Inflammatory macrophage treated with lipopolysaccharide for 1 hour (primary cell): Measurements from ENCODE around the gene PTPRN2.

Experiments used
- DNase-seq, 2 donors: peaks; one replicate each; pipeline ENCODE4 v3.0.0-alpha.2; 2020 to 2022

Gene PTPRN2

DNA sequence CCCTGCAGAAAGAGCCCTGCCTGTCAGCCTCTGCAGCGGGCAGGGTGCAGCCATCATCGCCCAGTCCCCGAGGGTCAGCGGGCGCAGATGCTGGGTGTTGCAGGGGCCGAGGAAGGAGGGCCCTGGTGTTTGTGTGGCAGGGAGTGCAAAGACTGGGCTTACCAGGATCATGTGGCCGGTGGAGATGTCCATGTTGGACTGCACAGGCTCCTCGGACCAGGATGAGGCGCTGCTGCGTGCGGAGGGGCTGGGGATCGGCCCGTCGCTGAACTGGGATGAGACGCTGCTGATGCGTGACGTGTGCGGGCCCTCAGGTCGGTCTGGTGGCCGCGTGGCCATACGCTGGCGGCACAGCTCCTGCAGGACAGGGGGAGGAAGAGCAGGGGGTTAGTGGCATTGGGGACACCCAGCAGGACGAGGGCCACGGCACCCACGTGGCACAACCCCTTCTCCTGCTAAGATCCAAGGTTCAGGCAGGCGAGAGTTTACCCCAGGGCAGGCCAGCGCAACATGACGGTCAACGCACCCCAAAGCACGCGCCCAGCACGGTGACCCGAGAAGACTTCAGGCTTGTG lies 931.3 kb downstream of the PTPRN2 start:
- no peak for DNase-seq

DNA sequence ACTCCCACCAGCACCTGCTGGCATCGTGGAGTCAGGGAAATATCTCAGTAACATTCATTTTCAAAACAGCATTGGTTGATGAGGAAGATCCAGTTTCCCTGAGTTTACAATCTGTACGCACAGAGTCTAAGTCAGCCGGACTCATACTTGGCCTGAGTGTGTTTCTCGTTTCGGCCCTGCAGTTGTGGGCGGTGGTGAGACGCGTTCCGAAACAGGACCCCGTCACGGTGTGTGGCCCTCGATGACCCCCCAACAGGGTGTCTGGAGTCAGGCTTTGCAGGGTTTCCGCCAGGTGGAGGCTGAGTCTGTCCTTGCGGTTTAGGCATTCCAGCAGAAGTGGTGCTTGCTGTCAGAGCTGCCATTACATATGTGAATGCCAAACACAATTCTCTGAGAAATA lies 933.3 kb downstream of the PTPRN2 start:
- no peak for DNase-seq

DNA sequence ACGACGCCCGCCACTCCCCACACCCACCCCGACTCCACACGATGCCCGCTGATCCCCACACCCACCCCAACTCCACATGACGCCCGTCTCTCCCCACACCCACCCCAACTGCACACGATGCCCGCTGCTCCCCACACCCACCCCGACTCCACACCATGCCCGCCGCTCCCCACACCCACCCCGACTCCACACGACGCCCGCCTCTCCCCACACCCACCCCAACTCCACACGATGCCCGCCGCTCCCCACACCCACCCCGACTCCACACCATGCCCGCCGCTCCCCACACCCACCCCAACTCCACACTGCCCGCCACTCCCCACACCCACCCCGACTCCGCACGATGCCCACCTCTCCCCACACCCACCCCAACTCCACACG lies 933.8 kb downstream of the PTPRN2 start:
- DNase-seq, result no peak

DNA sequence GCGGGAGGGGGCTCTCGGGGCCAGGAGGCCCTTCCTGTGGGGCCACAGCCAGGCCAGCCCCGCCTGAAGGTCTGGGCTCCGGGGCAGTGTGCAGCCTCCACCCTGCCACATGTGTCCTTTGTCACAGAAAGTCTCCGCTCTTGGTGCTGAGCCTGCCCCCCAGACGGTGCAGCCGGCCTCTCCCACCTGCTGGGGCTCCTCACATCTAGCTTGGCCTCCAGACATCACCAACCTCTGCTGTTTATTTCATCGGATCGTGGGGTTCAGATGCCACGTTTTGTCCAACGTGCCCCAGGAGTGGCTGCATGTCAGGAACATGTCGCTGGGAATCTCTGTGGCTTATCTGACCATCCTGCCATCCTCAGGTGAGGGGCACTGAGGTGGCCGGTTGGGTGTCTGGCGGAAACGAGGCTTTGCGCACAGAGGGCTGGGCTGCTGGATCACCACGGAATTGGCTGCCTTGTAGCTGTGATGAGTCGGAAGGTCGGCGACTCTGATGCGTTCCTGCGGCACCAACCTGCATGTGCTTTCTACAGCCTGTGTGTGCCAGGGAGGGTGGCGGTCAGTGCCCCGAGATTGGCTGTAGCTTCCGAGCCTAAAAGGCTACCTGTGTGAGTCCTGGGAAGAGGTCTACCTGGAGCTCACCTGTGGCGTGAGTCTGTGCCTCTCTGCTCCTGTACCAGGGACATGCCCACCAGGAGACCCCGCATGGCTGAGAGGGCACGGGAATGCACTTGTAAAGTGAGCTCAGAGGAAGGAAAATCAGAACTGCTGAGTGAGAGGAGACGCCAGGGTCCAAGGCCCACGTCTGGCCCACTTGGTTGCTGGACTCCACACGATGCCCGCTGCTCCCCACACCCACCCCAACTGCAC lies 934.4 kb downstream of the PTPRN2 start:
- DNase-seq, result no peak

DNA sequence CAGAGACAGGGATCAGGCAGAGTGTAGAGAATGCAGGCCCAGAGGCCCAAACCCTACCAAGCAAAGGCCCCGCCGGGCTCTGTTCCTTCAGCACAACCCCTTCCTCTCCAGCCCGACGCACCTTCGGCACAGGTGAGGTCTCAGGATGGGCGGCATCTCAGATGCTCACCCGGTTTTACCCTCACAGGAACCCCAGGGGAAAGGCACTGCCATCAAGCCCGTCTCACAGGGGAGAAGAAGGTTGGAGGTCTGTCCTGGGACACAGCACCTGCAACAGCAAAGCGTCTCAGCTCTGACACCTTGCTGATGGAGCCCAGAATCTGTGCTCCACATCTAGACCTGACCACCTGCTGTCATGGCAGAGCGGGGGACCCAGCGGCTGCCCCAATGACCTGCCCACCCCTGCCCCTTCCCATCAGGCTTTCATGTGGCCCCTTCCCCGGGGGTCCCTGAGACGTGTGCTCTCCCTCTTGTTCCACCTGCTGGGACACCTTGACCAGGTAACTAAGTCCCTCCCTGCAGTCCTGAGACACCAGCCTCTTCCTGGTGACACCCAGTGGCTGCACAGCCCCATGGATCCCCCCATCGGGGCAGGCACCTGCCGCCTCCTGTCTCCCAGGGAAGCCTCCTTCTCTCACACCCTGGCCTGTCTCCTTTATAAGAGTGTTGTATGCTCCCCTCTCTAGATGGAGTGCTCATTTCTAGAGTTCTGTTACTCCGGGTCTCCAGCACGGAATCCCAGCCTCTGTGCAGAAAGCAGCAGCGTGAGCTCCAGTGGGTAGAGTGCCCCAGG lies 935.3 kb downstream of the PTPRN2 start:
- no peak for DNase-seq

DNA sequence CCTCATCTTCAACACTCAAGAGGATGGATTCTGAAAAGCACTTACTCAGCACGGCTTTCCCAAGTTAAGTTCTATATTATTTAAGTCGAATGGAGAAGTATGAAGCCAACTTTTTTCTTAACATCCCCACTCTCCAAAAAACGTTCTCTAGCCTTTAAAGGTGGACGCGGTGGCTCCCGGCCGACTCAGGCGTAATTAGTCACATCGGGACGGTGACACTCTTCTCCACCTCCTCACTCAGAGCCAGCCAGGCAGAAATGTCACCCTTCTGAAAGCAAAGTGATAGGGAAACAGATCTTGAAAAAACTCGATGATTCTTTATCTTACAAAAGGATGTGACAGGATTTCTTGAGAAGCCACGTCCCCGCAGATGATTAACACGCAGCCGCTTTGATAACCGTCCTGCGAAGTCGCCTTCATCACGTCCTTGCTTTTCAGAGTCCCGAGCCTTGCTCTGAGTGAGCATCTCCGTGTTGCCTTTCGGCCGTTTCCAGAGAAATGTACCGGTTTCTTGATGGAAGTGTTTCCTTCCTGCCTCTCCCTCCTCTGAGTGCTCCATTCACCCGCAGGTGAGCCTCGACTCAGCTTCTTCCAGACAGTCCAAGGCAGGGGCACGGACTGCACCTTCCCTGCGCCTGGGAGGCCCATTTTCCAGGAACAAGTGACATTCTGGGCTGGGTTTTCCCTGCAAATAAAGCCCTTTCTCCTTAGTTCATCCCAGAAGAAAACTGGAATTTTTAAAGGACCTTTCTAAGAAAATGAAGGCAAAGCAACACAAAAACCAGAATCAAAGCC lies 936.1 kb downstream of the PTPRN2 start:
- no peak for DNase-seq

DNA sequence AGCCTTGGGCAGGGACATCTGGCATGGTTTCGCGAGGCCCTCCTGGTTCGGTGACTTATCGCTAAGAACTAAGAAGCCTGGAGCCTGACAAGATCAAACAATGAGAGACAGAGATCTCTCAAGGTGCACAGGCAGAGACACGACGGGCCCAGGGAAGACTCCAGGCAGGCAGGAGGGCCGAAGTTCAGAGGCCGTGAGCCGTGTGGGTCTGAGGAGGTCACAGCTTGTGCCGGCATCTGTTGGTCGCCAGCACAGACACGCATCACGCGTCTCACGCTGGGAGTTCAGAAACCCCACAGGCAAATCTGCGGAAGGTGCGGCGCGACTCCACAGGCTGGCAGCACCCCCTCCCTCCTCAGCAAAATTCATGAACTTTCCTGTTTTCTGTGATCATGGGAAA lies 936.8 kb downstream of the PTPRN2 start:
- no peak for DNase-seq

DNA sequence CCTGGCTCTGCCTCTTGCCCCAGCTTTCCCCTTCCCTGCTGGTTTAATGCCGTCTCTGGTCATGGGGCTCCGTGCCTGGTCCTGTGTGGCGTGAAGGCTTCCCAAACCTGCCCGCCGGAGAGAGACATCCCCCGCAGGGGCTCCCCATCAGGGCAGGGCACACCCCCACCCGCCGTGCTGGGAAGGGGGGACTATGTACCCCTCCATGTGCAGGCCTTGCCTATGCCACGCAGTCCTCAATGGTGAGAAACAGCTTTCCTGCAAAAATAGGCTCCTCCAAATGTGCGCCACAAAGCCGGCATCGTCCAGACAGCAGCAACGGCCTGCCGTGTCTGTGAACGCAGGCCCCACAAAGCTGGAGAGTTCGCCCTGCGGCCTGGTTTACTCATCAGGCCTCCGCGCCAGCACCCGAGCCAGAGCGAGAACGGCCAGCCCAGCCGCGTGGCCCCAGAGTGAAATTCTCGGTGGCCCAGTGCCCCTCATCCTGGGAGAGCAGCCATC lies 937.4 kb downstream of the PTPRN2 start:
- DNase-seq, result no peak

DNA sequence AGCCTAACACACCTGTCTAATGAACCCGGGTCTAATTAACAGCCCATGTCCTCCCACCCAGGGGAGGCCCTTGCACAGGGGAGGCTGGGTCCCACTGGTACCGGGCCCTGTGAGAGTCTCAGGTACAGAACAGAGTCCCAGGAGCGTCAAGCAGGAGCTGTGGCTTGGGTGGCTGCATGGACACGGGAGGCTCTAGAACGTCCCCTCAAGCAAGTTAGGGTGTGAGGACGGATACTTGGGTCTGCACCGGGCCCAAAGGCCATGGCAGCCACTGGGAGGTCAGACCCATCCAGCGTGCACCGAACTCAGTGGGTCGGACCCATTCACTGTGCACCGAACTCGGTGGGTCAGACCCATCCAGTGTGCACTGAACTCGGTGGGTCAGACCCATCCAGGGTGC lies 941.1 kb downstream of the PTPRN2 start:
- no peak for DNase-seq

DNA sequence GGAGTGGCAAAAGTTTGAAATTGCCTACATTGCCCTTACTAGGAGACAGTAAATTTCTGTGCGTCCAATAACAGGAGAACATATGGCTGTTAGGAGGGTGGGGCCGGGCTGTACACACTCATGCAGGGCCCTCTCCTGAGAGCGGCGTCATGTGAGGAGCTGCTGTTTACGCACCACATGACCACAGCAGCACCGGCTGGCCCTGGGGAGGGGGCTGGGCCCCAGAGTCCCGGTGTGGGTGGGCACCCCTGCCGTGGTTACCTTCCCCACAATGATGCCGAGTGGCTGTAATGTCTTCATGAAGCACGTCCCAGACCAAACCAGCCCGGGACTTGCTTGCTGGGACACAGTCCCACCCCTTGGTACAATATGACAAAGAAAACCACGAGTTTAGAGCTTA lies 942.1 kb downstream of the PTPRN2 start:
- no peak for DNase-seq

DNA sequence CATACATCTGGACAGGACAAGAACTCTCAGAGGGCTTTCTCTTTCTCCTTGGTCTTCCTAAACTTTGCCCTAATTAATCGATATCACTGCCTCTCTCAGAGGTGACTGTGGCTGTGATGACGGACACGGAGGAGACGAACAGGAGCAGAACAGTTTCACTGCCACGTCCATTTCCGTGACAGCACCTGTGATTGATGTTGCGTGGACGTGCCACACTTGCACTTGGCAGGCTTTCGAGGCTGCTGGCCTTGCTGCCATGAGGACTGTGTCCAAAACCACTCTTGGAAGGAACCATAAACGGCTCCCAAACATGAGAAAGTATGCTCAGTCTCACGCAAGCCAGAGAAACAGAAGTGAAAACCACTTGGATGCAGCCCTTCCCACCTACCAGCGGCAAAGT lies 942.7 kb downstream of the PTPRN2 start:
- no peak for DNase-seq

DNA sequence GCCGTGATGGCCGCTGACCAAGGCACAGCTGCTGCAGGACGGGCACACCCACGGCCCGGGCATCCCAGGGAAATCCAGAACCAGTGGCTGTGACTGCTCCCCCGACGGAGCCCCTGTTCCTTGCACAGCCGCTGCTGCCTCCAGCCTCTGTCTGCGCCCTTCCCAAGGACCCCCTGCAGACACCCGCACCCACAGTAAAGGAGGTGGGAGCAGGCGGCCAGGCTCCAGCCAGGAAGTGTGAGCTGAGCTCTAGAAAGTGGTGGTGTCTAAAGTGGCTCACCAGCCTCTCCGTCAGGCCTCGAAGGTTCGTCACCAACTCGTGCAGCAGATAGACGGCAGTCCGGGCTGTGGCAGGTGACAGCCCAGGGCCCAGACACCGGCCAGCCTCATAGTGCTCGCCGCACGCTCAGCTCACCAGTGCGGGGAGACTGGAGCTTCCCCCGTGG lies 944.1 kb downstream of the PTPRN2 start:
- DNase-seq, result no peak

DNA sequence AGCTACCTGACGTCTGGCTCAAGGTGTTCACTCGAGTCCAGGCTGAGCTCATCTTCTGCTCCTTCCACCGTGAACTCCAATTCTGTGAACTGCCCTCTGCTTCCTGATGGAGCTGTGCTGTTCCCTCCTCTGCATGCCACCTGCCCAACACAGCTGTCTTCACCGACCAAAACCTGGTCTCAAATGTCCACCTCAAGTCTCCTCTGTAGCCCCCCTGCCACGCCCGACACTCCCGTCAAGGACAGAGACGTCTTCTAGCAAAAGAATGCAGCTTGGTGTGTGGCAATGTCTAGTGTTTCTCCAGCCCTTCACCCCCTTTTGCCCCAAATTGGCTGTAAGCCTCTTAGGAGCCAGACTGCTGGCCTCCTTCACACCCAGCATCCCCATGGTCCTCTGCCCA lies 945.8 kb downstream of the PTPRN2 start:
- DNase-seq, result no peak

DNA sequence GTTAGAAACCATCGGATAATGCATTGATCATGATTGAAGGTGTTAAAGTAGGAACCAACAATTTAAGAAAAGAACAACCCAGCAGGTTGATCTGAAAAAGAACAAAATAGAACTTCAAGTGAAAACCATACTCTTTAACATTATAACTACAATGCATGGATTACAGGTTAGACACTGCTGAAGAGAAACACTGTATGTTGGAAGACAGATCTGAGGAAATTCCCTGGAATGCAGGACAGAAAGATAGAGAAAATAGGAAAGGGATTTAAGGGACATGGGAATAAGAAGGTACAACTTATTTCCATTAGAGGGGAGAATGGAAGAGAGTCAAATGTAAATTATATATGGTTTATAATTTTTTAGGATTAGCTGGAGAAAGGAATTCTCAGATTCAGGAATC lies 947.5 kb downstream of the PTPRN2 start:
- no peak for DNase-seq

DNA sequence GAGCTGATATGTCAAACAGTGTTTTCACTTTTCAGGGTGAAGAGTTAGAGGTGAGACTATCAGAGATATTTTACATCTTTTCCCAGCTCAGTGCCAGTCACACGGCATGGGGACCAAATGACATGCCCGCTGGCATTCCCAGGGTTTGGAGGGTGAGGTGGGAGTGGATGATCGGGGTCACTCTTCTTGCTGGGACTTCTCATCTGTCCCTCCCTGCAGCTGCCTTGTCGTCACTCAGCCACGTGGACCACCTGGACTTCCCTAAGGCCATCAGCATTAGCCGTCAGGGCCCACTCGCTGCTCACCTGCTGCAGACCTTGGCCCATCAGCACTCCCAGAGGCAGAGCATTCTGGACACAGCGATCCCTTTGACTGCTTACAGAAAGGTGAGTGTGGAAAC lies 949.1 kb downstream of the PTPRN2 start:
- DNase-seq, result no peak

DNA sequence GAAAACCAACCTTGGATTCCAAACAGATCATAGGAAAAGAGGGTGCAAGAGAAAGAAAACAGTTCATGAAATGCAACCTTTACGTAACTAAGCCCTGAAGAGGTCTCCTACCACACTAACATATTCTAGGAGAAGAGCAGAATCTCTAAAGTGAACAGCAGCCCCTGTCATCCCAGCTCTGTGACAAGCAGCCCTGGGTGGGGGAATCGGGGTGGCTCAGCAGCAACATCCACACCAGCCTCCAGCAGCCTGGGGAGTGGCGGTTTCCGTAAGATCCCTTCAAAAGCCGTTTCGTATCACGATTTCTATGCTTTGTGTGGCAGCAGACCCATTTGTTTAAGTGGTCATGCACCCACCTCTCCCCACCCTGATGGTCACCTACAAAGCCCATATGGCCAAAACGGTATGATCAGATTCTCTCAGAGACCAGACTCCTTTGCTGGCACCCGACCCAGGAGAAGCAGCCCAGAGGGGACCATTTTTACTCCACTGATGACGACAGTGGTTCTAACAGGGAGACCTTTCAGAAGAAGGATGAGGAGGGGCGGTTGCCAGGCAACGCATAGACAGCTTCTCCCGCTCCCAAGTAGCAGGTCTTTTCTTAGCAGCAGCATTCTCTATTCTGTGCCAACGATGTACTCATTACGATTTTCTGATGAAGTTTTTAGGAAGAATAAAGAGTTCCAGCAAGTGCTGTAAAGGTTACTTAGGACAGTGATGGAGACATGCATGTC lies 950.2 kb downstream of the PTPRN2 start:
- no peak for DNase-seq

DNA sequence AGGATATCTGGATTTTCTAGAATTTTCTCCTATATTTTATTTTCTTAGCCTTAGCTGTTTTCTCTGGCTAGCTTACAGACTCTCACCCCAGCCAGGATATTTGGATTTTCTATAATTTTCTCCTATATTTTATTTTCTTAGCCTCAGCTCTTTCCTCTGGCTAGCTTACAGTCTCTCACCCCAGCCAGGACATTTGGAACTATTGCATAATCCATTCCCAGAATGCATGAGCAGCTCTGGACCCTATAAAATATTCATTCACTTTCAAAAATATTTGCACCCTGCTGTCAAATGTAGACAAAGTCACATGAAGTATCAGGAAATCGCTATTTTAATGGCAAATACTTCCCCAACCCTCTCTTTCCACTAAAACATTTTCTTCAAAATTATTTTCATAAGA lies 952.0 kb downstream of the PTPRN2 start:
- no peak for DNase-seq

DNA sequence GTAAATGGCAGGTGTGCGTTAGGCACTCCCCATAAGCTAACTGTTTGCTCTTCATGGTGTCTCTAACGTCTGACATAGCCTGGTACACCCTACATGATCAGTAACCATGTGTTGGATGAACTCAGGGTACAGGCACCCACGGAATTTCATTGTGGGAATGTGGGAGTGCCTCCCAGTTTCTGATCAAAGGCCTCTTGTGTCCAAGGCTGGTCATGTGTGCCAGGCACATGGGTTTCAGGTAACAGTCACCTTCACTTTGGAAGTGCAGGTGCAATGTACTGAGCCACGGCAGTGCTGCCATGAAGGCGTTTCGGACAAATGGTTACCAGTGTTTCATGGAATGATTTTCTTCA lies 952.5 kb downstream of the PTPRN2 start:
- DNase-seq, result no peak

DNA sequence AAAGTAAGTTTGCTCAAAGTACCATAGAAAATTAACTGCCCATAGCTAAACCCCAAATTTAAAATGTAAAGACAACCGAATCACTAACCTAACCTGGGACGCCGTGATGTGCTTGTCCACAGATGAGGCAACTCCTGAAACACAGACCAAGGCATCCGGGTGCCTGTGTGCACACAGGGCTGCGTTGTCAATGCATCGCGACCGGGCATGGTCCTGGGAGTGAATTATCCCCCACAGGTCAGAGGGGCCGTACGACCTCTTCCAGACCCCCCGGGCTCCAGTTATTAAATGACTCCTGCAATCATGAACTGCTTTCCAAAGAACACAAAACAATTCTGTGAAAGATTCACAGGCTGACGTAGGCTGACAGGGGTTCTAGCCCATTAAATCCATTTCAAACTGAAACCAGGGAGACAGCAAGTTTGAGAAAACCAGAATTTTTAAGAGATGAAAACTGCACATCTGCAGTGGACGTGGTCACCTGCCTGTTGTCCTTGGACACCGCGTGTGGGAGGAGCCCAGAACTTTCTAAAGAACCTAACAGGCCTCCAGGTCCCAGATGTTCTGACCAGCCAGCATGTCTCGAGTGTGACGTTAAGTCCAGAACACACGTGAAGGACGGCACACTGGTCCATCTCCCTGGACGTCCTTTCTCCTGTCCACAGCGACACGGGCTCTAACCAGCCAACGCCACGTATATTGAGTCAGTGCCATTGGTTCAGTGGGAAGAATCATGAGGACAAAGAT lies 953.0 kb downstream of the PTPRN2 start:
- no peak for DNase-seq

DNA sequence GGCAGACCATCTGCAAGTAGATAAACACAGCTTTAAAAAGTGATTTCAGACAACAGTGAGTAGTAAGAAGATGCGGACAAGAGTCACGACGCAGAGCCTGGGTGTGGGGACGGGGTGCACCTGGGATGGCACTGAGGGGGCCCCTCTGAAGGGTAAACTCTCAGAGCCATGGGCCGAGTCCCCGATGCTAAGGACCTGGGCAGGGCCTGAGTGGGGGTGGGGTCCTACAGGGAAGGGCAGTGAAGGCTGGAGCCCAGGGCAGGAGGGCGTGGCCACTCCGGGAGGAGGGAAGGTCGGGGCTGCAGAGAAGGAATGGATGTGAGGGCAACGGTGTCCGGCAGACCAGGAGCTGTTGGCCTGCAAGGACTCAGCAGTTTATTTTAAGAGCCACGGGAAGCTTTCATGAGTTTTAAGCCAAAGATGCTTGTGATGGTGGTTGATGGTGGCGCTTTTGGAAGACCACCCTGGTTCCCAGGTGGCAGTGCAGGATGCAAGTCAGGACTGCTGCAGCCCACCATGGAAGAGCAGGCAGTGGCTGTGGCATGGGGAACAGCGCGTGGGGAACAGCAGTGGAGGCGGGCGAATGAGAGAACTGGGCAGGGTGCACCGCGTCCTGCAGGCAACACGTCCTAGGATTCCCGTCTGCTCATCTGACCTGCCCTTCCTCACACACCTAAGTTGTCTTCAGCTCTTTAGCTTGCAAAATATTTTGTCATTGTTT lies 954.0 kb downstream of the PTPRN2 start:
- no peak for DNase-seq
